ENCODE data around the gene TEF.

The TEF gene

GRCh38 chr22:41362615-41363014 is 19.1 kb upstream of the TEF start:
- H3K36me3 ChIP-seq (replicated peaks; ENCODE audit: low read depth, low read length) = peaks cover 22% of the 10 kb centered on the region
- no peak overlapping the region for H3K4me3 ChIP-seq (ENCODE audit: low read length)
- no peak overlapping the region for H2AFZ ChIP-seq (ENCODE audit: low read depth, low read length)
- H3K27ac ChIP-seq (ENCODE audit: low read length) = no peak overlapping the region
- H4K20me1 ChIP-seq (ENCODE audit: insufficient read depth, low read length) = no peaks in the 10 kb centered on the region
- H3K4me1 ChIP-seq (ENCODE audit: low read length) = no peaks in the 10 kb centered on the region
- no peak overlapping the region for H3K9ac ChIP-seq (ENCODE audit: low read length)
- TF ChIP-seq CTCF (IDR thresholded peaks at IDR 0.05; ENCODE audit: low read depth, low read length) (no peak), EZH2phosphoT487 (IDR thresholded peaks at IDR 0.05; ENCODE audit: low read depth) (no peak)
- H3K27me3 ChIP-seq (ENCODE audit: low read depth, low read length) = 0 out of 2 replicates have a peak, but pooled peaks cover 4% of the 10 kb centered on the region
- no peak overlapping the region for H3K4me2 ChIP-seq (ENCODE audit: low read length)
- no peaks in the 10 kb centered on the region for H3K79me2 ChIP-seq (ENCODE audit: low read length)
- H3K9me3 ChIP-seq (ENCODE audit: insufficient read depth, low read length) = no peaks in the 10 kb centered on the region

- Histone ChIP-seq H3K4me2 (ENCODE audit: low read length) (no peak overlapping the region), H3K4me1 (ENCODE audit: low read length) (no peaks in the 10 kb centered on the region), H3K9me3 (ENCODE audit: insufficient read depth, low read length) (no peaks in the 10 kb centered on the region), H3K4me3 (ENCODE audit: low read length) (no peak overlapping the region), H3K36me3 (replicated peaks; ENCODE audit: low read depth, low read length) (peaks cover 12% of the 10 kb centered on the region), H4K20me1 (ENCODE audit: insufficient read depth, low read length) (no peaks in the 10 kb centered on the region), H3K79me2 (ENCODE audit: low read length) (no peaks in the 10 kb centered on the region), H3K27me3 (ENCODE audit: low read depth, low read length) (0 out of 2 replicates have a peak, but pooled peaks cover 4% of the 10 kb centered on the region), H3K9ac (ENCODE audit: low read length) (no peak overlapping the region), H2AFZ (ENCODE audit: low read depth, low read length) (no peak overlapping the region), H3K27ac (ENCODE audit: low read length) (no peak overlapping the region)
- TF ChIP-seq EZH2phosphoT487 (IDR thresholded peaks at IDR 0.05; ENCODE audit: low read depth) (no peak), CTCF (IDR thresholded peaks at IDR 0.05; ENCODE audit: low read depth, low read length) (no peak)
Measured at GRCh38 chr22:41364233-41364632, 17.5 kb upstream of the TEF start.

GRCh38 chr22:41364955-41365354 is 16.8 kb upstream of the TEF start:
- peaks cover 9% of the 10 kb centered on the region for H3K36me3 ChIP-seq (replicated peaks; ENCODE audit: low read depth, low read length)
- TF ChIP-seq EZH2phosphoT487 (IDR thresholded peaks at IDR 0.05; ENCODE audit: low read depth) (no peak), CTCF (IDR thresholded peaks at IDR 0.05; ENCODE audit: low read depth, low read length) (no peak)
- no peak overlapping the region for H2AFZ ChIP-seq (ENCODE audit: low read depth, low read length)
- no peaks in the 10 kb centered on the region for H3K79me2 ChIP-seq (ENCODE audit: low read length)
- no peak overlapping the region for H3K27ac ChIP-seq (ENCODE audit: low read length)
- no peak overlapping the region for H3K4me2 ChIP-seq (ENCODE audit: low read length)
- H3K4me3 ChIP-seq (ENCODE audit: low read length) = no peak overlapping the region
- H4K20me1 ChIP-seq (ENCODE audit: insufficient read depth, low read length) = no peaks in the 10 kb centered on the region
- H3K9me3 ChIP-seq (ENCODE audit: insufficient read depth, low read length) = no peaks in the 10 kb centered on the region
- H3K9ac ChIP-seq (ENCODE audit: low read length) = no peak overlapping the region
- H3K4me1 ChIP-seq (ENCODE audit: low read length) = no peaks in the 10 kb centered on the region
- H3K27me3 ChIP-seq (ENCODE audit: low read depth, low read length) = 0 out of 2 replicates have a peak, but pooled peaks cover 7% of the 10 kb centered on the region

GRCh38 chr22:41365425-41365824 is 16.3 kb upstream of the TEF start:
- H3K4me3 ChIP-seq (ENCODE audit: low read length) = no peak overlapping the region
- TF ChIP-seq CTCF (IDR thresholded peaks at IDR 0.05; ENCODE audit: low read depth, low read length) = no peak
- no peak for TF ChIP-seq EZH2phosphoT487 (IDR thresholded peaks at IDR 0.05; ENCODE audit: low read depth)
- H4K20me1 ChIP-seq (ENCODE audit: insufficient read depth, low read length) = no peaks in the 10 kb centered on the region
- no peak overlapping the region for H3K27ac ChIP-seq (ENCODE audit: low read length)
- 0 out of 2 replicates have a peak, but pooled peaks cover 7% of the 10 kb centered on the region for H3K27me3 ChIP-seq (ENCODE audit: low read depth, low read length)
- H3K4me2 ChIP-seq (ENCODE audit: low read length) = no peak overlapping the region
- H2AFZ ChIP-seq (ENCODE audit: low read depth, low read length) = no peak overlapping the region
- no peak overlapping the region for H3K9ac ChIP-seq (ENCODE audit: low read length)
- H3K79me2 ChIP-seq (ENCODE audit: low read length) = no peaks in the 10 kb centered on the region
- peaks cover 5% of the 10 kb centered on the region for H3K36me3 ChIP-seq (replicated peaks; ENCODE audit: low read depth, low read length)
- H3K9me3 ChIP-seq (ENCODE audit: insufficient read depth, low read length) = no peaks in the 10 kb centered on the region
- no peaks in the 10 kb centered on the region for H3K4me1 ChIP-seq (ENCODE audit: low read length)

Data from OCI-LY3 (cell line).